ENCODE results near the gene ZNF74.
A peak's percentile ranks its signal among the peaks of the same experiment; 100 is the strongest.

ZNF74 gene

DNA sequence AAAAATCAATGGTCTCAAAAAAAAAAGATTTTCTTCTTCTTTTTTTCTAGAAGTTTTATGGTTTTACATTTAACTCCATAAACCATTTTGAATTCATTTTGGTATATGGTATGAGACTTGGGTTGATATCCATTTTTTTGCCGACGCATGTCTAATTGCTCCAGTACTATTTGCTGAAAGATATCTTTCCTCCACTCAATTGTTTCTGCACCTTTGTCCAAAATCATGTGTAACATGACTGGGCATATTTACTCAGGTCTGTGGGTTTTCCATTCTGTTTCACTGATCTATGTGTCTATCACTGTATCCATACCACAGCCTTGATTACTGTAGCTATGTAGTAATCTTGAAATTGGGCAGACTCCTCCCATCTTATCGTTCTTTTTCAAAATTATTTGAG lies 59.3 kb downstream of the ZNF74 start:
- H3K9me3 ChIP-seq (ENCODE audit: severe bottlenecking) = no peaks in the 10 kb centered on the region
- TF ChIP-seq, protein P1, sequence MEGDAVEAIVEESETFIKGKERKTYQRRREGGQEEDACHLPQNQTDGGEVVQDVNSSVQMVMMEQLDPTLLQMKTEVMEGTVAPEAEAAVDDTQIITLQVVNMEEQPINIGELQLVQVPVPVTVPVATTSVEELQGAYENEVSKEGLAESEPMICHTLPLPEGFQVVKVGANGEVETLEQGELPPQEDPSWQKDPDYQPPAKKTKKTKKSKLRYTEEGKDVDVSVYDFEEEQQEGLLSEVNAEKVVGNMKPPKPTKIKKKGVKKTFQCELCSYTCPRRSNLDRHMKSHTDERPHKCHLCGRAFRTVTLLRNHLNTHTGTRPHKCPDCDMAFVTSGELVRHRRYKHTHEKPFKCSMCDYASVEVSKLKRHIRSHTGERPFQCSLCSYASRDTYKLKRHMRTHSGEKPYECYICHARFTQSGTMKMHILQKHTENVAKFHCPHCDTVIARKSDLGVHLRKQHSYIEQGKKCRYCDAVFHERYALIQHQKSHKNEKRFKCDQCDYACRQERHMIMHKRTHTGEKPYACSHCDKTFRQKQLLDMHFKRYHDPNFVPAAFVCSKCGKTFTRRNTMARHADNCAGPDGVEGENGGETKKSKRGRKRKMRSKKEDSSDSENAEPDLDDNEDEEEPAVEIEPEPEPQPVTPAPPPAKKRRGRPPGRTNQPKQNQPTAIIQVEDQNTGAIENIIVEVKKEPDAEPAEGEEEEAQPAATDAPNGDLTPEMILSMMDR (IDR thresholded peaks at IDR 0.05; ENCODE audit: low read depth, low read length) = no peak
- H3K4me3 ChIP-seq (ENCODE audit: low read depth, low read length) = no peak overlapping the region
- no peaks in the 10 kb centered on the region for H3K27me3 ChIP-seq (ENCODE audit: insufficient read depth, low read depth, severe bottlenecking)
- H3K27ac ChIP-seq = no peak overlapping the region
- peaks cover 40% of the 10 kb centered on the region for H3K36me3 ChIP-seq
- no peak for DNase-seq

DNA sequence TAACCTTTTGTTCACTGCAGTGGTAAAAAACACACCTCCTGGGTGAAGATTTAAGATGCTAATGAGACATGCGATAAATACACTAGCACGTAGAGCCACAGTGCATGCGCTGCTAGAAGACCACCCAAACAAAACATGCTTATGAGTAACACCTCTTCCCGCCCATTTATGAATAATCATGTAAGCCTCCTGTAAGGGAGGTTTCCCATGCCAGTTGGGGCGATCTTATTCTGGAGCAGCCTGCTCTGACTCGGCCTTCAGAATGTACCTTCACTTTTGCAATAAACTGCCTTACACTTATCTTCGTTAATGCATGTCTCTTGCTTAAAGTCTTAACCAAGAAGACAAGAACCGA lies 61.7 kb downstream of the ZNF74 start:
- no peak overlapping the region for H3K27ac ChIP-seq
- DNase-seq = no peak
- TF ChIP-seq, protein P1 (IDR thresholded peaks at IDR 0.05; ENCODE audit: low read depth, low read length) = no peak
- no peaks in the 10 kb centered on the region for H3K9me3 ChIP-seq (ENCODE audit: severe bottlenecking)
- peaks cover 56% of the 10 kb centered on the region for H3K36me3 ChIP-seq
- no peak overlapping the region for H3K4me3 ChIP-seq (ENCODE audit: low read depth, low read length)
- no peaks in the 10 kb centered on the region for H3K27me3 ChIP-seq (ENCODE audit: insufficient read depth, low read depth, severe bottlenecking)

GRCh38 chr22:20456064-20456721 lies 62.2 kb downstream of the ZNF74 start:
- TF ChIP-seq, protein P1 (IDR thresholded peaks at IDR 0.05; ENCODE audit: low read depth, low read length) = peak; percentile 96
- no peaks in the 10 kb centered on the region for H3K27me3 ChIP-seq (ENCODE audit: insufficient read depth, low read depth, severe bottlenecking)
- H3K9me3 ChIP-seq (ENCODE audit: severe bottlenecking) = no peaks in the 10 kb centered on the region
- H3K4me3 ChIP-seq (ENCODE audit: low read depth, low read length) = no peak overlapping the region
- H3K36me3 ChIP-seq = peaks cover 61% of the 10 kb centered on the region
- peak; percentile 85 for DNase-seq
- peak overlapping the region; percentile 84 for H3K27ac ChIP-seq

- no peak for DNase-seq
- H3K9me3 ChIP-seq (ENCODE audit: severe bottlenecking) = no peaks in the 10 kb centered on the region
- TF ChIP-seq, protein P1 (IDR thresholded peaks at IDR 0.05; ENCODE audit: low read depth, low read length) = no peak
Measured at GRCh38 chr22:20456722-20457076, 62.7 kb downstream of the ZNF74 start.

GRCh38 chr22:20457506-20458240 lies 63.7 kb downstream of the ZNF74 start:
- TF ChIP-seq, protein P1 (IDR thresholded peaks at IDR 0.05; ENCODE audit: low read depth, low read length) = no peak
- H3K4me3 ChIP-seq (ENCODE audit: low read depth, low read length) = no peak overlapping the region
- peaks cover 69% of the 10 kb centered on the region for H3K36me3 ChIP-seq
- DNase-seq = no peak
- H3K9me3 ChIP-seq (ENCODE audit: severe bottlenecking) = no peaks in the 10 kb centered on the region
- no peak overlapping the region for H3K27ac ChIP-seq
- H3K27me3 ChIP-seq (ENCODE audit: insufficient read depth, low read depth, severe bottlenecking) = no peaks in the 10 kb centered on the region

More at GRCh38 chr22:20456722-20457076, 62.7 kb downstream of the ZNF74 start:
- Histone ChIP-seq H3K36me3 (peaks cover 63% of the 10 kb centered on the region), H3K27ac (peak overlapping the region; percentile 84), H3K27me3 (ENCODE audit: insufficient read depth, low read depth, severe bottlenecking) (no peaks in the 10 kb centered on the region), H3K4me3 (ENCODE audit: low read depth, low read length) (no peak overlapping the region)

Measured in WERI-Rb-1 (cell line).